SK-N-SH (cell line): ENCODE results near the gene B4GALNT4. TPM values are rescaled to one million over a fixed set of nuclear protein-coding genes. Genes with fewer than 3 reads are reported as not detected.
"Not testable (repeated sequence)": the region's sequence is repeated elsewhere in the genome, so short reads cannot be mapped to it uniquely, and the experiment has no call there.

Experiments used
- CTCF ChIA-PET: fragments of 300-600, 350-600 bp; formaldehyde crosslinking; extraction: SDS; loops from one replicate; lab custom pipeline; 2021; lab: Yijun Ruan, JAX
- POLR2A ChIA-PET: fragments of 350-600 bp; sonication (Branson Sonifier 250); formaldehyde crosslinking; extraction: SDS; loops from one replicate; lab custom pipeline; 2020; ENCODE audit warnings: antibody characterized with exemption, inconsistent platforms; lab: Yijun Ruan, JAX
- DNase-seq: peaks from one replicate; pipeline ENCODE4 v3.0.0; 2012
- H2AFZ ChIP-seq: fragments of 200-600 bp; sonication (generic); 2 replicates; pipeline ENCODE4 v1.8.1; 2016; ENCODE audit warnings: antibody characterized with exemption, mild to moderate bottlenecking, low read depth
- H3F3A ChIP-seq: fragments of 200-600 bp; sonication (generic); replicated peaks from 2 replicates; pipeline ENCODE3; 2016; ENCODE audit warnings: antibody characterized with exemption, mild to moderate bottlenecking; ENCODE audit not compliant: insufficient read depth
- H3K27ac ChIP-seq, 2 experiments: fragments of 200-500 bp in 1 of 2; fragments of 200-600 bp in 1 of 2; sonication (Bioruptor generic) in 1 of 2; sonication (generic), shearing (Covaris generic) in 1 of 2; 2 replicates each; pipeline versions ENCODE4 v1.5.1 to v1.6.1; 2014 to 2016; ENCODE audit warnings: low read depth in 2 of 2, inconsistent platforms in 1 of 2, low read length in 1 of 2, mild to moderate bottlenecking in 1 of 2, mixed read lengths in 1 of 2
- H3K27me3 ChIP-seq: fragments of 200-600 bp; sonication (generic), shearing (Covaris generic); 2 replicates; pipeline ENCODE4 v1.6.1; 2016; ENCODE audit warnings: mixed run types; ENCODE audit not compliant: insufficient read depth
- H3K36me3 ChIP-seq, 2 experiments: fragments of 200-500 bp in 1 of 2; fragments of 200-600 bp in 1 of 2; sonication (Bioruptor generic) in 1 of 2; sonication (generic) in 1 of 2; replicated peaks in 1 of 2; 2 replicates each; pipeline versions ENCODE3 to v1.5.1; 2014 to 2016; ENCODE audit warnings: low read length in 1 of 2, mild to moderate bottlenecking in 1 of 2; ENCODE audit not compliant: insufficient read depth in 2 of 2, control insufficient read depth in 1 of 2
- H3K4me1 ChIP-seq, 2 experiments: fragments of 200-500 bp in 1 of 2; fragments of 200-600 bp in 1 of 2; sonication (Bioruptor generic) in 1 of 2; sonication (generic), shearing (Covaris generic) in 1 of 2; 2 replicates each; pipeline versions ENCODE4 v1.5.1 to v1.6.1; 2014 to 2016; ENCODE audit warnings: low read depth in 1 of 2, low read length in 1 of 2, mixed run types in 1 of 2; ENCODE audit not compliant: insufficient read depth in 2 of 2, control insufficient read depth in 1 of 2
- H3K4me2 ChIP-seq: fragments of 200-600 bp; sonication (generic), shearing (Covaris generic); 2 replicates; pipeline ENCODE4 v1.6.1; 2017; ENCODE audit warnings: mixed run types
- H3K4me3 ChIP-seq, 2 experiments: fragments of 200-500 bp in 1 of 2; fragments of 200-600 bp in 1 of 2; sonication (Bioruptor generic) in 1 of 2; sonication (generic), shearing (Covaris generic) in 1 of 2; 2 replicates each; pipeline versions ENCODE4 v1.5.1 to v1.8.1; 2014 to 2016; ENCODE audit warnings: low read depth in 2 of 2, inconsistent platforms in 1 of 2, low read length in 1 of 2, mild to moderate bottlenecking in 1 of 2, mixed read lengths in 1 of 2, moderate library complexity in 1 of 2
- H3K79me2 ChIP-seq: fragments of 200-600 bp; sonication (generic); 2 replicates; pipeline ENCODE4 v1.8.1; 2017; ENCODE audit warnings: mild to moderate bottlenecking; ENCODE audit not compliant: insufficient read depth
- H3K9ac ChIP-seq: fragments of 200-600 bp; sonication (generic); 2 replicates; pipeline ENCODE4 v1.6.1; 2017; ENCODE audit warnings: mixed run types
- H3K9me2 ChIP-seq: fragments of 200-600 bp; sonication (generic); 2 replicates; pipeline ENCODE4 v1.6.1; 2017; ENCODE audit warnings: mixed run types
- H3K9me3 ChIP-seq: fragments of 200-600 bp; sonication (generic); 2 replicates; pipeline ENCODE4 v1.6.1; 2017; ENCODE audit warnings: mixed run types, mild to moderate bottlenecking, moderate library complexity
- H4K20me1 ChIP-seq: fragments of 200-600 bp; sonication (generic); 2 replicates; pipeline ENCODE4 v1.6.1; 2017; ENCODE audit warnings: mild to moderate bottlenecking, mixed run types; ENCODE audit not compliant: insufficient read depth
- ELF1 ChIP-seq: IDR thresholded peaks from 2 replicates; pipeline ENCODE4 v1.4.0; 2012
- EP300 ChIP-seq, 2 experiments: IDR thresholded peaks; 2 replicates each; pipeline versions ENCODE4 v1.4.0 to v1.6.1; 2012; ENCODE audit warnings: borderline replicate concordance in 1 of 2, low read depth in 1 of 2, low read length in 1 of 2
- EZH2phosphoT487 ChIP-seq: fragments of 200-600 bp; sonication (generic); IDR thresholded peaks from 2 replicates; pipeline ENCODE4 v1.6.1; 2017; ENCODE audit warnings: low read depth, mixed run types, mild to moderate bottlenecking, antibody characterized with exemption, moderate library complexity, borderline replicate concordance
- FOXJ3 ChIP-seq: sonication (generic); formaldehyde crosslinking; IDR thresholded peaks from 2 replicates; pipeline ENCODE4 v1.5.1; 2020; ENCODE audit warnings: mild to moderate bottlenecking, missing genetic modification reagents
- FOXM1 ChIP-seq: IDR thresholded peaks from 2 replicates; pipeline ENCODE4 v1.4.0; 2012; ENCODE audit warnings: low read depth, mild to moderate bottlenecking
- SIN3A ChIP-seq: IDR thresholded peaks from 2 replicates; pipeline ENCODE4 v1.6.1; 2012; ENCODE audit warnings: low read depth, mild to moderate bottlenecking, low read length, moderate library complexity, borderline replicate concordance
- TCF12 ChIP-seq: IDR thresholded peaks from 2 replicates; pipeline ENCODE4 v1.4.0; 2012
- WGBS: methylation state at CpG from one replicate; pipeline ENCODE4 v1.1.6; 2017; ENCODE audit warnings: low lambda C conversion rate; 5-methylcytosine and 5-hydroxymethylcytosine counted together
- polyA plus RNA-seq, 3 experiments: library from polyadenylated mRNA; depleted of rRNA; stranded (reverse); fragments of >200 nt; gene quantifications; 2 replicates each; pipeline ENCODE4 v1.2.3, GENCODE V29; 2012

The B4GALNT4 gene
- polyA plus RNA-seq, 1 of the 3 experiments (the other 2 are of a cell fraction), result 66.7 TPM

GRCh38 chr11:409600-410483 lies 40.5 kb downstream of the B4GALNT4 start:
- POLR2A ChIA-PET, result no interaction called here
- DNase-seq, result no peak
- Histone ChIP-seq H3K27me3 (0 out of 2 replicates have a peak, but pooled peaks cover 5% of the 10 kb centered on the region), H3K79me2 (no peaks in the 10 kb centered on the region), H3K27ac (no peak overlapping the region), H3K4me1 (peaks cover 0 to 19% of the 10 kb centered on the region in 2 experiments; a peak in 1 of 4 replicates), H3K4me3 (no peak overlapping the region), H3K9me3 (no peaks in the 10 kb centered on the region), H3K36me3 (no peaks in the 10 kb centered on the region), H3K4me2 (no peak overlapping the region), H3K9me2 (no peaks in the 10 kb centered on the region), H3K9ac (no peak overlapping the region), H2AFZ (no peak overlapping the region), H3F3A (no peaks in the 10 kb centered on the region), H4K20me1 (no peaks in the 10 kb centered on the region)
- CTCF ChIA-PET, result interaction anchor here (0.6 to 6.6 kb wide), 8 partner anchors 9 to 161 kb away, joined by 3 to 77 read pairs (median 3); partner anchors contain the start of genes ANO9 and PTDSS2
- no peak for TF ChIP-seq EP300 (IDR thresholded peaks at IDR 0.05; ENCODE audit: borderline replicate concordance in 1 of 2, low read depth in 1 of 2, low read length in 1 of 2)
- TF ChIP-seq FOXJ3 (CRISPR knock-in tag), result no peak
- TF ChIP-seq SIN3A, result no peak
- no peak for TF ChIP-seq FOXM1
- TF ChIP-seq ELF1, result no peak
- TF ChIP-seq EZH2phosphoT487, result no peak
- TF ChIP-seq TCF12, result no peak
- no CpG with 5 or more reads among the region's 18 CpGs for WGBS

- H3K27ac ChIP-seq, H4K20me1 ChIP-seq, H3K4me3 ChIP-seq, H3K9me2 ChIP-seq, H3F3A ChIP-seq, H2AFZ ChIP-seq, H3K9me3 ChIP-seq, H3K79me2 ChIP-seq, H3K27me3 ChIP-seq, H3K9ac ChIP-seq, H3K36me3 ChIP-seq, H3K4me2 ChIP-seq, POLR2A ChIA-PET, DNase-seq: not testable (repeated sequence)
- WGBS, result 46% methylated on average over 10 of the region's 13 CpGs
- CTCF ChIA-PET, result interaction anchor here (0.8 to 5.9 kb wide), 5 partner anchors 9 to 107 kb away, joined by 3 to 31 read pairs (median 3); partner anchors contain the start of gene ANO9
- peaks cover 0 to 17% of the 10 kb centered on the region in 2 experiments; a peak in 1 of 4 replicates for H3K4me1 ChIP-seq
These were observed 41.4 kb downstream of the B4GALNT4 start for GRCh38 chr11:410711-411110.

GRCh38 chr11:411520-411919 lies 42.2 kb downstream of the B4GALNT4 start:
- H3K27me3 ChIP-seq, result peaks cover 14% of the 10 kb centered on the region
- H3K79me2 ChIP-seq, DNase-seq, H3K27ac ChIP-seq, CTCF ChIA-PET, POLR2A ChIA-PET, H2AFZ ChIP-seq, H3F3A ChIP-seq, H3K36me3 ChIP-seq, H3K9me2 ChIP-seq, H3K4me3 ChIP-seq, H3K9me3 ChIP-seq, H3K4me1 ChIP-seq, H4K20me1 ChIP-seq, H3K9ac ChIP-seq, H3K4me2 ChIP-seq: not testable (repeated sequence)
- 46% methylated on average over 7 of the region's 11 CpGs for WGBS
